MM.1S (cell line): ENCODE data around the gene PCBP2.

ENCODE experiments used
- EZH2 ChIP-seq: fragments of 300-600 bp; sonication (generic); optimal IDR thresholded peaks from 2 replicates; pipeline ENCODE3; 2017; ENCODE audit warnings: low read depth, mild to moderate bottlenecking, antibody characterized with exemption, low read length, mixed read lengths
- EZH2phosphoT487 ChIP-seq: fragments of 300-600 bp; sonication (generic); IDR thresholded peaks from 2 replicates; pipeline ENCODE4 v1.6.1; 2018; ENCODE audit warnings: antibody characterized with exemption, low read length
- TF ChIP-seq, protein P1 (sequence below): fragments of 300-600 bp; sonication (generic); IDR thresholded peaks from 2 replicates; pipeline ENCODE4 v1.5.1; 2016; ENCODE audit warnings: antibody characterized with exemption, low read length, mixed read lengths

DNA sequence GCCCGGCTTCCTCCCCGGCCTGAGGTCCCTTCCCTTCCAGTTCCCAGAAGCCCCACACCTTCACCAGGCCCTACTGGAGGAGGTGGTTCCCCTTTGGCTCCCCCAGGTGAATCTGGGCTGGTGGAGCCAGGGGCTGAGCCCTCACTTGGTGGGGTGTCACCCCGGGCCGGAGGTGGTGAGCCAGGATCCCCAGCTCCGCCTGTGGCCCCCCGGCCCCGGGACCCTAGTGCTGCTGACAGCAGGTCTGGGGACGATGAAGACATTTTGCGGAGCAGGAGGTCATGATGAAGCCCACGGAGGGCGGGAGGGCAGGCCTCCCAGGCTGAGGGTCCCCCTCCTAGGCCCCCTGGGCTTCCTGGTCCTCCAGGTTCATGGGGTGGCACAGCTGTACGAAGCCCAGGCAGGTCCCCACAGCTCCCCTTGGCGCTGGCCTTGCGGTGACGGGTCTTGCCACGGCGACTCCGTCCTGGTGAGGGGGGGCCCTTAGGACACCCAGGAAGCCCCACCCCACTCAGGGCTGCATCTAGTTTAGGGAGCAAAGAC lies 30.8 kb downstream of the PCBP2 start:
- TF ChIP-seq EZH2phosphoT487 (no peak), EZH2 (no peak)
- TF ChIP-seq, protein P1, sequence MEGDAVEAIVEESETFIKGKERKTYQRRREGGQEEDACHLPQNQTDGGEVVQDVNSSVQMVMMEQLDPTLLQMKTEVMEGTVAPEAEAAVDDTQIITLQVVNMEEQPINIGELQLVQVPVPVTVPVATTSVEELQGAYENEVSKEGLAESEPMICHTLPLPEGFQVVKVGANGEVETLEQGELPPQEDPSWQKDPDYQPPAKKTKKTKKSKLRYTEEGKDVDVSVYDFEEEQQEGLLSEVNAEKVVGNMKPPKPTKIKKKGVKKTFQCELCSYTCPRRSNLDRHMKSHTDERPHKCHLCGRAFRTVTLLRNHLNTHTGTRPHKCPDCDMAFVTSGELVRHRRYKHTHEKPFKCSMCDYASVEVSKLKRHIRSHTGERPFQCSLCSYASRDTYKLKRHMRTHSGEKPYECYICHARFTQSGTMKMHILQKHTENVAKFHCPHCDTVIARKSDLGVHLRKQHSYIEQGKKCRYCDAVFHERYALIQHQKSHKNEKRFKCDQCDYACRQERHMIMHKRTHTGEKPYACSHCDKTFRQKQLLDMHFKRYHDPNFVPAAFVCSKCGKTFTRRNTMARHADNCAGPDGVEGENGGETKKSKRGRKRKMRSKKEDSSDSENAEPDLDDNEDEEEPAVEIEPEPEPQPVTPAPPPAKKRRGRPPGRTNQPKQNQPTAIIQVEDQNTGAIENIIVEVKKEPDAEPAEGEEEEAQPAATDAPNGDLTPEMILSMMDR, result no peak
